OCI-M2 (cell line): Measurements from ENCODE around the gene SORBS1.

Experiments
- DNase-seq: peaks from one replicate; lab custom pipeline; 2025; ENCODE audit not compliant: unreplicated experiment; lab: John Stamatoyannopoulos, UW

Gene SORBS1

DNA sequence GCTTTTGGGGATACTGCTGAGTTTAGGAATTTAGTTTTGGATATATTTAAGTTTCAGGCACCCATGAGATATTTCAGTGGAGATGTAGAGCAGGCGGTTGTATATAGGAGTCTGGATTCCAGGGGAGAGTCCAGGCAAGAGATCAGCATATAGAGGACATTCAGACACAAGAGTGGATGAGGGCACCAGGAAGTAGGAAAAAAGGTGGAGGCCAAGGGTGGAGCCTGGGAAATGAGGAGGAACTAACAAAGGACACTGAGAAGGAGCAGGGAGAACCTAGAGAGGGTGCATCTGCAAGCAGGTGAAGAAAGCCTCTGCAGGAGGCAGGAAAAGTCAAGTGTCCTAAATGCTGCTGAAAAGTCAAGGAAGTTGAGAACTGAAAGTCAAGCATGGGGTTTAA, 257.2 kb downstream of the SORBS1 start:
- DNase-seq = no peak

DNA sequence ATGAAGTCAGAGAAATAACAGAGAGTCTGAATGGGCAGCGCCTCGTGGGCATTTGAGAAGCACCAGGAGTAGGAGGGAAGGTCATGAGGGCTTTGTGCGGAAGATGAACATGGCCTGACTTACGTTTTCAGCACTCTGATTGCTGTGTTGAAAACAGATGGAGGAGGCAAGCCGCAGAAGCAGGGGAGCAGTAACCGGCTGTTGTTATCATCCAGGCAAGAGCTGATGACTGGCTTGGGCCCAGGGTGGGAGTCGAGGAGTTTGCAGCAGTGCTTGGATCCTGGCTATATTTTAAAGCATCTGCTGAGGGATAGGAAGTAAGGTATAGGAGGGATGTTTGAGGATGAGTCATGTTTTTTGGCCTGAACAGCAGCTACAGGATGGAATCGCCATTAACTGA, 257.6 kb downstream of the SORBS1 start:
- DNase-seq = no peak

DNA sequence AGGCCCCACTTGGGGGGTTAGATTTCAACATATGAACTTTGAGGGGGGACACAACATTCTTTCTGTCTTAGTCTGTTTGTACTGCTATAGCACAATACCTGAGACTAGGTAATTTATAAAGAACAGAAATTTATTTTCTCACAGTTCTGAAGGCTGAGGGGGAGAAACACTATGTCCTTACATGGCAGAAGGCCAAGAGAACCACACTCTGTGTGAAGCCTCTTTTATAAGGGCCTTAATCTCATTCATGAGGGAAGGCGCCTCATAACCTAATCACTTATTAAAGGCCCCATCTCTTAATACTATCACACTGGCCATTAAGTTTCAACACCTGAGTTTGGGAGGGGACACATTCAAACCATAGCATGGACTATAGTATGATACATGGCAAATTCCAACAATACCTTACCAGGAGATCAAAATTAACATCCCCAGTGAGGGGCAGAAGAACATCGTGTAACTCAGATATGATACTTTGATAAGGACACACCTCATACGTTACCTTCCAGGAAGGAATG, 261.1 kb downstream of the SORBS1 start:
- DNase-seq = no peak

DNA sequence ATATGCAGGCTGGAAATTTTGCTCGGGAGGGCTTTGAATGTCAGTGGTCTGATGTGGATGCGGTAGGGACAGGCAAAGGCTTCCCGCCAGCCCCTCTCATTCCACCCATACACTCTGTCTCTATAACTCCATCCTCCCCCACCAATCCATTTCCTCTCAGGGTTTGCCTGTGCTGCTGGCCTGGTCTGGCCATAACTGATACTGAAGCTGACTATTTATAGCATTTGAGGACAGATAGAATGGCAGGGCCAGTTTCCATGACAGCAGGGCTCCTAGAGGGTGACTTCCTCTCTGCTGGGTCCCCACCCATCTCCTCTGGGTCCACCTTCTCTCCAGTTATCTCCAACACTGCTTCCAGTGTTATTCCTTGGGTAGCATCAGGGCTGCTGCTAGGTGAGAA, 263.8 kb downstream of the SORBS1 start:
- peak; percentile 95 for DNase-seq

DNA sequence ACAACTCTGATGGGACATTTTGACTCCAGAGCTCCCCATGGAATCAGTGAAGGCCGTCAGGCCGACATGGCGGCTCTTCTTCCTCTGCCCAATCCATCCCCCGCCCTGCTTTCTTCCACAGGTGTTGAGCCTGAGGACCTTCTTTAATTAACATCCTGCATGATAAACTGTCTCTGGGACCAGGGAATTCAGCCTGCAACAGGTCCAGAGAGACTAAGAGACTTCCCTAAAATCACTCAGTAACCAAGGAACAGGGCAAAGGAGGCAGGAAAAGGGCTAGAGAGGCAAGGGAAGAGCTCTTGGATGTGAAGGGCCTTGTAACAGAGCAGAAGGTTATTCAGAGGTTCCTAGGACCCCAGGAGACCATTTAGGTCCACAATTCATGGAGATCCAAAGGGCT, 264.4 kb downstream of the SORBS1 start:
- DNase-seq = no peak

DNA sequence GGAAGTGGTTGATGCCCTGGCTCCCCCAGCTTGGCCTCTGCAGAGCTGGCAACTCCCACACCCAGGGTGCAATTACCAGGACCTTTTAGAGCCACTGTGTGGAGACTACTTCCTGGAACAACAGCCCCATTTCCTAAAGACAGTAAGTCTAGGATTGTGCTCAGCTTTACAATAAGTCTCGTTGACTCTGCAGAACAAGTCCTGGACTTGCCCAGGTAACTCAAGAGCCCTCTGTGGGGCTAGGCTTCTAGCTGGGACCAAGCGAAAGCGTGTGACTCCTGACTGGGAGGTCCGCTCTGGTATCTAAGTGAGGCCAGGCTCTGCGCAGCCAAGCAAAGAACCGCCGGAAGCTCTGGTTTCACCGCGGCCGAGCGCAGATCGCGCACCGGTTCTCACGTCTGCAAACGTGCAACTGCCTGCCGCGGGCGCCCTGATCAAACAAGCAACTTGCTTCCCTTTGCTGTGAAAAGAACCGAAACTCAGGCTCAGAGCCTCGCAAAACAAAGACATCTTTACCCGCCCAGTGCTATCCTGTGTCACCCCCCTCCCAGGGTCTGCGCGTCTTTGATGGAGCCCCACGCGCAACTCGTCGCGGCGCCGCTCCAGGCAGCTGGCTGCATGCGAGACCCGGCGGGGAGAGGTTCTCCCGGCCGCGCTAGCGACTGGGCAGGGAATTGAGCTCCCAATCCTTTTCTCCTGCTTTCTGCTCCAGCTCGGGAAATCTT, 266.0 kb downstream of the SORBS1 start:
- no peak for DNase-seq

DNA sequence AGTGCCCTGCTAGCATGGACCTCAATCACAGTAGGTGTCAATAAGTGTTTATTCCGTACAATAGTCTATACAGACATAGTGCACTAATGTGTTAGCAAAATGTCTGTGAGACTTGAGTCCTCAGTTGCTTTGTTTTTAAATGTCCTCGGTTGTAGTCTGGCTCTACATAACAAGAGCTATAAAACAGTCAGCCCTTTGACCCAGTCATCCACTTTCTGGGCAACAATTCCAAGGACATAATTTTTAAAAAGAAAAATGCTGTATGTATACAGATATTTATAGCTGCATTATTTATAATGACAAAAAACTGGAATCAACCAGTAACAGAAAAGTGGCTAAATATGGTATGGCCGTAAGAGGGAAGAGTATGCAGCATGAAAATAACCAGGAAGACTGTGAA, 267.5 kb downstream of the SORBS1 start:
- DNase-seq = no peak

DNA sequence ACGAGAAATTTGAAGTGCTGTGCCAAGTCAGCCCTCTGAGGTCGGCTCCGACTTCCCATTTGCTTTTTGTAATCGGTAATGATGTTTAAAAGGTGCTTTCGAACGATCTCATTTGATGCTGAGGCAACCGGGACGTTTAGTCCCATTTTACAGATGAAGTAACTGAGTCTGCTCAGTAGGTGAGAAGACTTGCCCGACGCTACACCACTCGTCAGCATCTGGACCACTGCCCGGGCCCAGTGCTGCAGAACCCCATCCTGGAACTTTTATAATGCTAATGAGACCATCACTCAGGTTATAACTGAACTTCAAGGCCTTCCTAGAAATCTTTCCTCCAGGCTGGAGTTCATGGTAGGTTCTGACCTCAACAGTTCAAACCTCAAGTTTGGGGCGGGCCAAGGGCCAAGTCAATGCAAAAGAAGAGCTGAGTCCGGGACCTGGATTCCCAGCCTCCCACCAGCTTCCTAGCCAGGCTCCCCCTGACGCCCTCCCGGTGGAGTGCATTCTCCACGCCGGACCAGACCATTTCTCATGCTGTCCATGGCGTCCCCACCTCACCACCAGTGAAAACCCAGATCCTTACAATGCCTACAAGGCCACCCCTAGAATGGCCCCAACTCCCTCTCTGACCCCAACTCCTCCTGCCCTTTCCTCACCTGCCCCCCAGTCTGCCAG, 269.7 kb downstream of the SORBS1 start:
- DNase-seq = no peak

DNA sequence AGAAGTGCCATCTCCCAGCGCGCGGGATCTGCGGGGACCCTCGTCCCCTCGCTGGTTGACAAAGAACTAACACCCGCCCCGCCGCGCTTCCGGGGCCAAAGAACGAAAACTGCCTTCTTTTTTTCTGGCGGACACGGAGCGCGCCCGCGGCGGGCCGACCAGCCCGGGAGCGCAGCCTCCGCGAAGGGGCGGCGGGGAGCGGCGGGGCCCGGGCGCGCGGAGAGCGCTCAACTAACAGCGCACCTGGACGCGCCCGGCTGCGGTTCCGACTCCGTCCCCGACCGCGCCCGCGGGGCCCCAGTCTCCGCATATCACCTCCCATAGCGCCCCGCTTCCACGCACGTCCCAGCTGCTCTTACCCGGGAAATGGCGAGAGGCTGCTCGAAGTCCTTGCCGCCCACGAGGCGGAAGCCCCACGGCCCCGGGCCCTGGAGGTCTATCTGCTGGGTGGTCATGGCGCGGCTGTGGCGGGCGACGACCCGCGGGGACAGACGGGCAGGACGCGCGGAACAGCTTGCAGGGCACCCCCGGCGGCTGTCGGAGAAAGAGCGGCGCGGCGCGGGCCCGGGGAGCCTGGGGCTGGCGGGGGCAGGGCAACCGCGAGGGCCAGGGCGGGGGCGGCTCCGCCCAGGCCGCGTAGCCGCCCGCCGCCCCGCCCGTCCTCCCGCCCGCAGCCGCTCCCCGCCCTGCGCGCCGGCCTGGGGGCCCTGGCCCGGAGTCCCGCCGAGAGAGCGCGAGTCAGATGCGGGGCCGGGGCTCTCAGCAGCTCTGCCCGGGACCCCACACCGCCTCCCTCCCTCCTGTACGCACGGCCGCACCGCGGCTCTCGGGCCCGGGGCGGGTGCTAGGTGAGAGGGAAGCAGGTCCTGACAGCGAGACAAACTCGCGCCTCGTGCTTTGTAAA, 270.5 kb downstream of the SORBS1 start, which contains the start of gene PDLIM1:
PDLIM1 (minus strand) TSS at position 543 of the 904 bp plus-strand sequence; CDS start at position 455, 88 bp downstream.
- DNase-seq = no peak

DNA sequence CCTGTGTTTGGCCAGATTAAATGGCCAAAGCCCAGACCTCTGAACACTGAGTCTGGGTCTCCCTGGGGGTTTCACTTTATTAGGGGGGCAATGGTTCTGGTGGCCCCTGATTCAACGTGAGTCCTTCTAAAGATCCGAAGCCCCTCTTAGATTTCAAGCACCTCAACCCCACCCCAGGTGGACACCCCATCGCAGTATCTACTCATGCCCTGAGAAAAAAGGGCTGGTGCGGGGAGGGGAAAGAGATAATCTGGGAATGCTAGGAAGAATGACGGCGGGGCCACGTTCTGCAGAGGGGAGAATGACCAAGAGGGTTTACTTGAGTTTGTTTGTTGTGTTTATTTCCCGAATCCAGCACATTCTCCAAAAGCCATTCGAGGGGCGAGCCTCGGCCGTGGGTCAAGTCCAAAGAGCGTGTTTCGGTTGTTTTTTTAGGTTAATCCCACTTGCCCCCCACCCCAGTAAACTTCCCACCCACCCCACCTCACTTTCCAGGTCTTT, 271.2 kb downstream of the SORBS1 start:
- no peak for DNase-seq

DNA sequence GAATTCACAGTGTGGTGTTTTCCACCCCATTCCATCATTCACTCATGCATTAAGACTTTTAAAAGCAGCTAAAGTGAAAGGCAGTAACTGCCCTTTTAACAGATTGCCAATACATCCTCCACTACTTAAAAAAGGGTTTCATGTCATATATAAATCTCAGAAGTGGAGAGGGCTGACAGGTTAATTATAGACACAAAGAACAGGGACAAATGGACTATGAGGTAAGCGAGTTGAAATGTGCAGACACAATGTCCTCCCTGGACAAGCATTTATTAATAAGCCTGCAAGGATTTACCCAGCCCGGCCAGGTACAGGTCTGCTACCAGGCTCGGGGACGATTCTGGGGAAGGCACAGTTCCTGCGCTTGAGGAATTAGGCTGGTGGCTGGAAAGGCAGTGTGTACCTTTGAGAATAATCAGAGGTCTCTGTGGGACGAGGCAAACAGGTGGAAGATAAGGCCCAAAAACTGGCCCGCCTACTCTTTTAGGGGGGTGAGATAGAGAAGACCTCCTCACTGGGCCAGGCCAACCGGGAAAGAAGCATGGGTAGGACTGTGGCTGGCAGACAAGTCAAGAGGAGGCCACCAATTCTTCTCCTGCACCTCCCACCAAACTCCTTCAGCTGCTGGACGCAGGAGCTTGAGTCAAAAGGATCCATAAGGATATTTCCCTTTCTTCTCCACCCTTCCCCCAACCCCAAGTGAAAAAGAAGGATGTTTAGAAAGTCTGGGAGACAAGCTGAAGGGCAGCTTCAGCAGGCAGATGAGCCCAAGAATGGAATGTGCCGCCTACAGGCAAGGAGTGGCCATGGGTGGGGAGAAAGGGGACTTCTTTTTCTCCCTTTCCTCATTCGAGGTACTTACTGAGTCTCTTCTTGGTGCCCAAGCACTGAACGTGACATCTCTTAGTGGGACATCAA, 271.9 kb downstream of the SORBS1 start:
- no peak for DNase-seq

DNA sequence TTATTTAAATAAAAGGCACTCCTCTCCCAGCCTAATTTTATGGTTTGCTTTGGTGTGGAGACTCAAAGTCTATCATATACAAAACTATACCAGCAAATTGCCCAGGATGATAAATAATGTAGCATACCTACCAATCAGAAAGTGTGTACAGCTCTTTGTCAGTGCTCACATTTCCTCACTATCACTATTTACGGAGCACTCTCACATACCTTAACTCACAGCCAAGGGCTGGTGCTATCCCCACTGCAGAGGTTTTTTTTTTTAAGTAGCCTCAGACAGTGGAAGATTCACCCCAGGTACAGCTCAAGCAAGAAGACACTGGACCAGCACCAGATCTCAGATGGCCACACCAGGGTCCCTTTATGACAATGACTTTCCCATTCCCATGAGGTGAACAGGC, 272.9 kb downstream of the SORBS1 start:
- DNase-seq = no peak

DNA sequence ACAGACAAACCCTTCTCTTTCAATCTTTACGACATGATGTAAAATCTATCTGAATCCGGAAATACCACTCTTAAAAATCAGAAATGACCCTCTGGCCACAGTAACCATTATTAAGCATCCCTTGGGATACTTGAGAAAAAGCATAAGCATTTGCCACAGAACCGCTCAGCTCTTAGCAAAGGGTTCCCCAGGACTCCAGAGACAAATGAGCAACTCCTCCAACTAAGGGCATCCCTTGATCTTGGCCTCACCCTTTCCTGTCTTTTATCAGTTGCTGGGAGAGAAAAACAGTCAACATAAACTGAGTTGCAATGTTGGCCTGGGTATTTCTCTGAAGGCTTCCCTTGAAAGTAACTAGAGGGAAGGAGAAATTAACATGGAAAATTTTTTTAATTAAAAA, 273.9 kb downstream of the SORBS1 start:
- no peak for DNase-seq

DNA sequence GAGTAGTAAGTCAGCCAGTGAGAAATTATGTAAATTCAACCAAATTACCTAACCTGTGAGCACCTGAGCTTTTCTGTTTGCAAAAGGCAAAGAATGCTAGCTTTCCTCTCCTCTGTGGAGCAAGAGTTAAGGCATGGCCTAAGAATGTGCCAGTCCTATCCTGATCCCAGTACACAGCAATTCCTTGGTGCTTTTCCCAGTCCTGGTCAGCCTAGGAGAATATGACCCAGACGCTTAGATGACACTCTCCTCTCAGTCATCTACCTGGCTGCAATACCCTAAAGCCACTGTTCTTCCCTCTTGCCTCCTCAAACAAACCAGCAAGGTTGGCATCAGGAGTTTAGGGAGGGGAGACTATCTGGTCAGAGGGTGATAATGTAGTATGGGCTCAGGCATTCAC, 274.5 kb downstream of the SORBS1 start:
- no peak for DNase-seq

DNA sequence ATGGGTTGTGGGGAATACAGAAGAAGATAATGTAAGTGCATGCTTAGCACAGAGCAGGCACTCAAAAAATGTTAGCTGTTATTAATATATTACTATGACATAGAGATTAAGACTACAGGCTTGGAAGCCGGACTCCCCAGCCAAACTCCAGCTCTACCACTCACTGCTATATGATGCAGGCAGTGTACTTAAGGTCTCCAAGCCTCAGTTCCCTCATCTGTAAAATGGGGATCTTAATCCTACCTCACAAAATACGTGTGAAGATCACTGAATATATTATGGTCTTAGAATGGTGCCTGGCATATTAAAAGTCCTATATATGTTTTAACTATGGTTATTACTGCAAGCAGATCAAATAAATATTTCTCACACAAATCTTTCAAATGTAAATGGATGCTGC, 275.6 kb downstream of the SORBS1 start:
- DNase-seq = no peak

DNA sequence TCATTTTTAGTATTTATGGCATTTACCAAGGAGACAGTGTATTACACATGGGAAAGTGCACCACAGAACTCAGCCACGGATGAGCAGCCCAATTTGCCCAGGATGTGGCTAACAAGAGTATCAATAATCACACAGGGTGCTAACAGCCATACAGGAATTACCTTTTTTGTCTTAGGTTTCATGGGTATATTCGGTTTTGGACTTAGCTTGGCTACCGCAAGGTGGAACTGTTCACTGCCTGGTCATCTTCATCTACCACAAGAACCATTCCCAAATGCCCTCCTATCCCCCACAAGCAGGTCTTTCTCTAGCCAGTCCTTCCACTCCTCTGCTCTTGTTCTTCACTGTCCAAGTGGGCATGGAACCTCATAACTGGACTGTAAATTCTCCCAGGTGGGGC, 276.4 kb downstream of the SORBS1 start:
- DNase-seq = no peak

DNA sequence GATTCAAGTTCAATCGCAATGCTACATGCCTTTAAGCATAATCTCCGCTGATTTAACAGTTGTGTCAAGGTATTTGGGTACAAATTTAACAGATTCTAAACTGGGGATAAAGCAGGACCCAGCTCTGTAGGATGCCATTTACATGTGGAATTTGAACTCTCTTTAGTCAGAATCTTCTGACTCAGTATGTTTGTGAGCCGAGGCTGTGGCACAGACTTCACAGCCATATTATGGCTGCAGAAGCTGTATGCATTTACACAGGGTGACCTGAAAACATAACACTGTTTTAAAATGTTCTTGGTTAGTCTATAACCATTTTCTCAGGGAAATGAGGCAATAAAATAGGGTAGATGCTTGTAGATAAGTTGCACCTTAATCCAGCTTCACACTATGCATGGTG, 279.1 kb downstream of the SORBS1 start:
- no peak for DNase-seq

DNA sequence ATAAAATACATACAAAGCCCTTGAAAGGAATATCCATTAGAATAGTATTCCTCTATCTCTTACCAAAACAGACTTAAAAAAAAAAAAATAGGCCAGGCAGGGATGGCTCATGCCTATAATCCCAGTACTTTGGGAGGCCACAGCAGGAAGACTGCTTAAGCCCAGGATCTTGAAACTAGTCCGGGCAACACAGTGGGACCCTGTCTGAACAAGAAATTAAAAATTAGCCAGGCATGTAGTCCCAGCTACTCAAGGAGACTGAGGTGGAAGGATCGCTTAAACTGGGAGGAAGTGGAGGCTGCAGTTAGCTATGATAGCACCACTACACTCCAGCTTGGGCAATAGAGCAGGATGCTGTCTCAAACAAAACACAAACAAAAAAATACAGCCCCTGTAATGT, 280.0 kb downstream of the SORBS1 start:
- DNase-seq = no peak

DNA sequence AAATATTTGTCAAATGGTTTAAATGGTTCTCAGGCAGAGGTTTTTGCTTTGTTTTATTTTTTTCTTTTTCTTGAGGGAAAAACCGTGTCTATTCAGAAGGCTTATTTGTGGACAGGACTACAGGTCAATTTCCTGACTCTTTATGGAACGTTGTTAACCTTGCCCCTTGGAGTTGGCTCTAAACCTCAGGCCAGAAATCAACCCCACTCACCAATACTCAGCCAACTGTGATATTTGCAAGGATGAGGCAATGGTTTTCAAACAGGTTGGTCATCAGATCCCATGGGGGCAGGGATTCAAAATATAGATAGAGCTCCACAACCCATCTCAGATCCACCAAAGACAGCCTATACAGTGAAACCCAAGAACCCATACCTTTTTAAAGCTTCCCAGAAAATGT, 280.5 kb downstream of the SORBS1 start:
- DNase-seq = no peak
